WTC11 (cell line): ENCODE data around the gene PIK3IP1. TPM values are rescaled to one million over a fixed set of nuclear protein-coding genes. Genes with fewer than 3 reads are reported as not detected.

Source experiments
- ATAC-seq: fragments of 200-7000 bp; cut with Tn5 transposase; 2 replicates; pipeline ENCODE4 v1.10.0; 2021; ENCODE audit warnings: mild to moderate bottlenecking, moderate library complexity
- CTCF ChIA-PET: fragments of 300-600 bp; sonication (Branson Sonifier 250); formaldehyde crosslinking; loops from one replicate; lab custom pipeline; 2021; ENCODE audit warnings: antibody characterized with exemption; lab: Charles Lee
- POLR2A ChIA-PET: fragments of 350-600 bp; sonication (Branson Sonifier 250); formaldehyde crosslinking; loops from one replicate; lab custom pipeline; 2021; ENCODE audit warnings: antibody characterized with exemption; lab: Charles Lee
- DNase-seq: peaks from one replicate; pipeline ENCODE4 v3.0.0; 2021; ENCODE audit warnings: low spot score
- H3K27ac Mint-ChIP-seq: 2 replicates; pipeline ENCODE4 v1.8.0; 2021; ENCODE audit warnings: mixed read lengths
- H3K27me3 Mint-ChIP-seq: 2 replicates; pipeline ENCODE4 v1.8.0; 2021; ENCODE audit warnings: low read depth, mild to moderate bottlenecking, moderate library complexity, mixed read lengths
- H3K36me3 Mint-ChIP-seq: 2 replicates; pipeline ENCODE4 v1.8.0; 2021; ENCODE audit warnings: mixed read lengths
- H3K4me1 Mint-ChIP-seq: 2 replicates; pipeline ENCODE4 v1.8.0; 2022; ENCODE audit warnings: mixed read lengths
- H3K4me3 Mint-ChIP-seq: 2 replicates; pipeline ENCODE4 v1.8.0; 2021; ENCODE audit warnings: mild to moderate bottlenecking, moderate library complexity, mixed read lengths
- H3K9me3 Mint-ChIP-seq: 2 replicates; pipeline ENCODE4 v1.8.0; 2021; ENCODE audit warnings: mixed read lengths
- ATF3 ChIP-seq: sonication (generic); formaldehyde crosslinking; conservative IDR thresholded peaks from 2 replicates; pipeline ENCODE4 v1.8.1; 2022; ENCODE audit warnings: mild to moderate bottlenecking, missing genetic modification reagents
- CREM ChIP-seq: sonication (generic); formaldehyde crosslinking; IDR thresholded peaks from 2 replicates; pipeline ENCODE4 v1.8.1; 2022; ENCODE audit warnings: mild to moderate bottlenecking, missing genetic modification reagents, moderate library complexity
- E2F5 ChIP-seq: sonication (generic); formaldehyde crosslinking; IDR thresholded peaks from 2 replicates; pipeline ENCODE4 v1.8.1; 2022; ENCODE audit warnings: mild to moderate bottlenecking, moderate library complexity, missing genetic modification reagents
- EMX1 ChIP-seq: fragments of 250-450 bp; sonication (Bioruptor Pico); IDR thresholded peaks from 2 replicates; pipeline ENCODE4 v1.8.0; 2021; ENCODE audit warnings: mild to moderate bottlenecking
- GTF2I ChIP-seq: fragments of 250-450 bp; sonication (Bioruptor Pico); conservative IDR thresholded peaks from 2 replicates; pipeline ENCODE4 v1.4.0; 2021; ENCODE audit warnings: mild to moderate bottlenecking
- MXD4 ChIP-seq: fragments of 250-450 bp; sonication (Bioruptor Pico); IDR thresholded peaks from 2 replicates; pipeline ENCODE4 v1.8.0; 2021; ENCODE audit warnings: mild to moderate bottlenecking, moderate library complexity, borderline replicate concordance
- OVOL2 ChIP-seq: fragments of 250-450 bp; sonication (Bioruptor Pico); IDR thresholded peaks from 2 replicates; pipeline ENCODE4 v1.9.0; 2021; ENCODE audit warnings: mild to moderate bottlenecking, borderline replicate concordance
- STAT6 ChIP-seq: sonication (generic); formaldehyde crosslinking; conservative IDR thresholded peaks from 2 replicates; pipeline ENCODE4 v1.8.1; 2023; ENCODE audit warnings: mild to moderate bottlenecking, low read depth, missing genetic modification reagents, moderate library complexity
- TEAD1 ChIP-seq: sonication (generic); formaldehyde crosslinking; IDR thresholded peaks from 2 replicates; pipeline ENCODE4 v1.8.0; 2022; ENCODE audit warnings: mild to moderate bottlenecking, missing genetic modification reagents
- TP53 ChIP-seq: sonication (generic); formaldehyde crosslinking; IDR thresholded peaks from 2 replicates; pipeline ENCODE4 v1.8.1; 2023; ENCODE audit warnings: mild to moderate bottlenecking, missing genetic modification reagents
- USF1 ChIP-seq: sonication (generic); formaldehyde crosslinking; IDR thresholded peaks from 2 replicates; pipeline ENCODE4 v1.8.0; 2022; ENCODE audit warnings: mild to moderate bottlenecking, missing genetic modification reagents
- ZMAT4 ChIP-seq: fragments of 250-450 bp; sonication (Bioruptor Pico); IDR thresholded peaks from 2 replicates; pipeline ENCODE4 v1.9.0; 2021; ENCODE audit warnings: mild to moderate bottlenecking
- ZNF232 ChIP-seq: sonication (generic); formaldehyde crosslinking; IDR thresholded peaks from 2 replicates; pipeline ENCODE4 v1.8.0; 2022; ENCODE audit warnings: mild to moderate bottlenecking, missing genetic modification reagents
- ZNF396 ChIP-seq: fragments of 250-450 bp; sonication (Bioruptor Pico); IDR thresholded peaks from 2 replicates; pipeline ENCODE4 v1.8.0; 2021; ENCODE audit warnings: mild to moderate bottlenecking, moderate library complexity, borderline replicate concordance
- ZNF423 ChIP-seq: fragments of 250-450 bp; sonication (Bioruptor Pico); IDR thresholded peaks from 2 replicates; pipeline ENCODE4 v2.1.2; 2022; ENCODE audit warnings: mild to moderate bottlenecking, moderate library complexity
- total RNA-seq: library from RNA; stranded (reverse); gene quantifications from 3 replicates; pipeline ENCODE4 v1.2.3, GENCODE V29; 2021

PIK3IP1 gene
- total RNA-seq, 1 experiment from 2014 or later: 2.0 TPM

GRCh38 chr22:31300896-31301295 is 8.6 kb upstream of the PIK3IP1 start:
- CTCF ChIA-PET: interaction anchor here (1.0 to 7.5 kb wide), 3 partner anchors 8 to 28 kb away, joined by 4 to 54 read pairs (median 20); partner anchors contain the start of gene PIK3IP1
- Mint-ChIP-seq H3K9me3 (no peaks in the 10 kb centered on the region), H3K4me1 (peaks cover 5% of the 10 kb centered on the region; the same call in 1 of the 2 replicates), H3K27ac (no peak overlapping the region), H3K4me3 (no peak overlapping the region), H3K36me3 (no peaks in the 10 kb centered on the region), H3K27me3 (no peaks in the 10 kb centered on the region)
- DNase-seq (no peak), ATAC-seq (no peak)
- TF ChIP-seq MXD4 (no peak), E2F5 (CRISPR knock-in tag) (no peak), ZNF232 (CRISPR knock-in tag) (no peak), ZMAT4 (CRISPR knock-in tag) (no peak), TEAD1 (CRISPR knock-in tag) (no peak), ZNF396 (CRISPR knock-in tag) (no peak), GTF2I (no peak)
- POLR2A ChIA-PET: interaction anchor here (0.5 to 0.9 kb wide), 2 partner anchors 9 to 102 kb away, joined by 3 read pairs; partner anchors contain the start of gene PIK3IP1

GRCh38 chr22:31295831-31296657 is 3.8 kb upstream of the PIK3IP1 start:
- H3K9me3 Mint-ChIP-seq: no peaks in the 10 kb centered on the region
- H3K4me1 Mint-ChIP-seq: peaks cover 20% of the 10 kb centered on the region
- ChIA-PET CTCF (interaction anchor here (1.0 to 7.5 kb wide), 3 partner anchors 17 to 23 kb away, joined by 3 to 54 read pairs (median 4); no protein-coding TSS in a partner anchor), POLR2A (no interaction called here)
- H3K27ac Mint-ChIP-seq: no peak overlapping the region
- ATAC-seq (no peak), DNase-seq (no peak)
- TF ChIP-seq ATF3: no peak
- TF ChIP-seq EMX1 (CRISPR knock-in tag): no peak
- TF ChIP-seq STAT6 (CRISPR knock-in tag): no peak
- no peak for TF ChIP-seq OVOL2 (CRISPR knock-in tag)
- TF ChIP-seq TP53: no peak
- TF ChIP-seq CREM: no peak
- TF ChIP-seq TEAD1 (CRISPR knock-in tag): no peak
- H3K36me3 Mint-ChIP-seq: no peaks in the 10 kb centered on the region
- H3K4me3 Mint-ChIP-seq: no peak overlapping the region
- peaks cover 9% of the 10 kb centered on the region for H3K27me3 Mint-ChIP-seq

- peaks cover 15% of the 10 kb centered on the region for H3K27me3 Mint-ChIP-seq
- H3K27ac Mint-ChIP-seq: no peak overlapping the region
- ChIA-PET POLR2A (no interaction called here), CTCF (interaction anchor here (1.0 kb wide), 1 partner anchor 18 kb away, joined by 3 read pairs; no protein-coding TSS in a partner anchor)
- H3K4me1 Mint-ChIP-seq: peaks cover 22% of the 10 kb centered on the region
- no peak for DNase-seq
- no peaks in the 10 kb centered on the region for H3K9me3 Mint-ChIP-seq
- H3K4me3 Mint-ChIP-seq: no peak overlapping the region
- TF ChIP-seq ZNF423 (CRISPR knock-in tag): no peak
- TF ChIP-seq USF1 (CRISPR knock-in tag): no peak
- ATAC-seq: no peak
- no peaks in the 10 kb centered on the region for H3K36me3 Mint-ChIP-seq
Observed at GRCh38 chr22:31295360-31295759, 3.1 kb upstream of the PIK3IP1 start.
